GM06990 (cell line): ENCODE measurements around the gene TPRA1.
"Not testable (repeated sequence)": the region's sequence is repeated elsewhere in the genome, so short reads cannot be mapped to it uniquely, and the experiment has no call there.

Experiments
- DNase-seq: peaks from one replicate; pipeline ENCODE4 v3.0.0-alpha.2; 2011; ENCODE audit not compliant: insufficient read length; ENCODE audit errors: extremely low read depth
- H3K27me3 ChIP-seq: replicated peaks from 2 replicates; pipeline ENCODE4 v1.6.0; 2011; ENCODE audit warnings: low read length; ENCODE audit not compliant: control insufficient read depth, insufficient read depth
- H3K36me3 ChIP-seq: 2 replicates; pipeline ENCODE4 v1.5.1; 2011; ENCODE audit warnings: low read length; ENCODE audit not compliant: control insufficient read depth, insufficient read depth
- H3K4me3 ChIP-seq: replicated peaks from 2 replicates; pipeline ENCODE4 v1.5.1; 2011; ENCODE audit warnings: low read depth, mild to moderate bottlenecking, control low read depth, low read length
- CTCF ChIP-seq: IDR thresholded peaks from 2 replicates; pipeline ENCODE4 v1.5.1; 2011; ENCODE audit warnings: low read length, control low read depth, mild to moderate bottlenecking, inconsistent platforms; ENCODE audit not compliant: insufficient read depth, poor library complexity, severe bottlenecking

Gene TPRA1

DNA sequence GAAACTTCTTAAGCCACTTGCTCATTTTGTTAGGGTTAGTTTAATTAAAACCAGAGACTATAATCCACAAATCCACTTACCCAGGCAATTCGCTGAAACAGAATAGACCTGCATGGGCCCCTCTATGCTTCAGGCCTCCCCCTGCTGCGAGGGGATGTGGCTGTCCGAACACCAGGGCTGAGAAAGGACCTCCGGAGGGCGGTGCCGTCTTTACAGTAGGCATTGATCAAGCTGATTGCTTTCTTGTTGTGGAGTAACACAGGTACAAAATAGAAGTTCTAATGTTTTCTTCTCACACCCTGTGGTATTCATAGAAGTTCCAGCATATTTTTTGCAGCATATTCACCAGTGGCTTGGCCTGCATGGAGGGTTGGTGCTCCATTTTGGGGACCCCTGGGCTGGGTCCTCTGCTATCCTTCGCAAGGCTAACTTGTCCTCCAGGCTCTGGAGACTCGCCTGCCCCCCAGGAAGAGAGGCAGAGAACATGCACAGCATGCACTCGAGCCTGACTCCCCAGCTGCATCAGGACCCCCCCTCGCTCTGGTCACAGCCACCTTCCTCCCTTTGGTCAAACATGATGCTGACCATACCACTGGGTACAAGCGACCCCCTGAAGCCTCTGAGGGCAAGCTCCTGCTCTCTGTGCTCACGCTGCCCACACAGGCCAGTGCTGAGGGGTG is 55.3 kb downstream of the TPRA1 start:
- Histone ChIP-seq H3K4me3 (no peak overlapping the region), H3K36me3 (no peaks in the 10 kb centered on the region), H3K27me3 (peaks cover 3% of the 10 kb centered on the region; the same call in 1 of the 2 replicates)
- no peak for TF ChIP-seq CTCF
- DNase-seq: no peak

- TF ChIP-seq CTCF: no peak
- Histone ChIP-seq H3K36me3 (no peaks in the 10 kb centered on the region), H3K4me3 (no peak overlapping the region), H3K27me3 (peaks cover 3% of the 10 kb centered on the region; the same call in 1 of the 2 replicates)
- no peak for DNase-seq
Measured at GRCh38 chr3:127534564-127534963, 56.0 kb downstream of the TPRA1 start.

DNA sequence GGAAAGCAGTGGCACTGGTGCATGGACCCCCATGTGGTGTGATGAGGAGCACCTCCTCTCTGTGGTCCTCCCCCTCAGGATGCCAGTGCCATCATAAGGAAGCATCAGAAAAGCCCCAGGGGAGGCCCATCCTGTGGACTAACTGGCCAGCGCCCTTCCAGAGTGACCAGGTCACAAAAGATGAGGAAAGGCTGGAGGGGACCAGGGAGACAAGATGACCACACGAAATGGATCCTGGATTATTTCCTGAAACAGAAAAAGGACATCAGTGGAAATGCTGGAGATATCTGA is 56.4 kb downstream of the TPRA1 start:
- DNase-seq: no peak
- TF ChIP-seq CTCF: no peak
- H3K4me3 ChIP-seq: no peak overlapping the region
- peaks cover 3% of the 10 kb centered on the region; the same call in 1 of the 2 replicates for H3K27me3 ChIP-seq
- no peaks in the 10 kb centered on the region for H3K36me3 ChIP-seq

DNA sequence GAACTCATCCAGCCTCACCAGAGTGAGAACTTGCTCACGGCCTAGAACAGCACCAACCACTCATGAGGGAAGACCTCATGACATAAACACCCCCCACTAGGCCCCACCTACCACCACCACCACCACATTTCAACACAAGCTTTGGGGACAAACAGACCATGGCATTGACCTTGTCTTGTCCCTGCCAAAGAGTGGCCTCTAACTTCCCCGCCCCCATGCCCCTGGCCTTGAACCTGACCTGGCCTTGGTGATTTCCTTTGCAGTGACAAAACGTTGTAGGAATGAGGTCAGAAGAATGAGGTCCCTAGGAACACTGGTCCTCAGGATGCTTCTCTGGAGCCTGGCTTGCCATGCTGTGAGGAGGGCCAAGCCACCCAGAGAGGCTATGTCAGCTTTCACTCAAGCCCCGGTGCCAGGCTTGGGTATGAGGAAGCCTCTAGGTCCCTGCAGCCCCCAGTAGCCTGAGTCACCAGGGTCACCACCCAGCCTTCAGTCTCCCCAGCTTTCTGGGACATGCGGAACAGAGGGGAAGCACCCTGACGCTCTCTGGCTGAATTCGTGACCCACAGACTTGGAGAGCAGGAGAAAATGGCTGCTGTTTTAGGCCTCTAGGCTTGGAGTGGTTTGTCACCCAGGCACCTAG is 57.9 kb downstream of the TPRA1 start:
- Histone ChIP-seq H3K4me3 (no peak overlapping the region), H3K27me3 (peaks cover 3% of the 10 kb centered on the region; the same call in 1 of the 2 replicates), H3K36me3 (no peaks in the 10 kb centered on the region)
- no peak for TF ChIP-seq CTCF
- no peak for DNase-seq

- Histone ChIP-seq H3K36me3 (no peaks in the 10 kb centered on the region), H3K4me3 (no peak overlapping the region), H3K27me3 (peaks cover 3% of the 10 kb centered on the region; the same call in 1 of the 2 replicates)
- TF ChIP-seq CTCF: no peak
- DNase-seq: no peak
Measured at GRCh38 chr3:127531821-127532220, 58.7 kb downstream of the TPRA1 start.

DNA sequence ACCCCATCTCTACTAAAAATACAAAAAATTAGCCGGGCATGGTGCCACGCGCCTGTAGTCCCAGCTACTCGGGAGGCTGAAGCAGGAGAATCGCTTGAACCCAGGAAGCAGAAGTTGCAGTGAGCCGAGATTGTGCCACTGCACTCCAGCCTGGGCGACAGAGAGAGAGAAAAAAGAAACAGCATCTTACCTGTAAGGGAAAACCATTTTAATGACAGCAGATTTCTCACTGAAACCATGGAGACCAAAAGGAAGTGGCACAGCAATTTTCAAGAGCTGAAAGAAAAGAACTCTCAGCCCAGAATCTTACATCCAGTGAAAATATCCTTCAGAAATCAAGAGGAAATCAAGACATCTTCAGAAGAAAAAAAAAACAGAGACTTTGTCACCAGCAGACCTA is 59.7 kb downstream of the TPRA1 start:
- not testable (repeated sequence) for H3K36me3 ChIP-seq, H3K27me3 ChIP-seq, DNase-seq, H3K4me3 ChIP-seq
